ENCODE results near the gene COMMD1. TPM values are rescaled to one million over a fixed set of nuclear protein-coding genes. Genes with fewer than 3 reads are reported as not detected.

Gene COMMD1
- total and polyA plus RNA-seq, 2 donors (not counting 3 experiments of a cell fraction or from before 2014, with no cell fraction given), result 39.5 to 57.1 TPM

GRCh38 chr2:62133320-62133823 lies 227.9 kb downstream of the COMMD1 start:
- TF ChIP-seq POLR2A (IDR thresholded peaks at IDR 0.05; ENCODE audit: low read depth, low read length) (no peak), MAX (IDR thresholded peaks at IDR 0.05; ENCODE audit: insufficient read depth, insufficient read length) (no peak), CTCF (IDR thresholded peaks at IDR 0.05; ENCODE audit: extremely low read depth in 1 of 2, insufficient read depth in 1 of 2, low read depth in 1 of 2, low read length in 2 of 2) (no peak), FOS (IDR thresholded peaks at IDR 0.05; ENCODE audit: borderline replicate concordance, insufficient read depth, low read length) (no peak), POLR2AphosphoS5 (IDR thresholded peaks at IDR 0.05; ENCODE audit: insufficient read depth, low read depth, low read length) (no peak), GATA2 (IDR thresholded peaks at IDR 0.05; ENCODE audit: insufficient read depth, insufficient read length, low read depth, low read length) (no peak), EZH2 (IDR thresholded peaks at IDR 0.05; ENCODE audit: borderline replicate concordance, low read depth, low read length, severe bottlenecking) (no peak), JUN (IDR thresholded peaks at IDR 0.05; ENCODE audit: borderline replicate concordance, insufficient read depth, insufficient read length, low read depth) (no peak), MYC (IDR thresholded peaks at IDR 0.05; ENCODE audit: low read depth, low read length) (no peak)
- Histone ChIP-seq H3K4me3 (replicated peaks in 1 of 3; ENCODE audit: insufficient read depth in 1 of 3, low read depth in 1 of 3, low read length in 3 of 3) (no peak overlapping the region), H3K79me2 (ENCODE audit: control insufficient read depth, insufficient read depth, low read length) (no peaks in the 10 kb centered on the region), H3K27ac (ENCODE audit: insufficient read depth, low read depth, low read length) (no peak overlapping the region), H3K9me3 (replicated peaks; ENCODE audit: control insufficient read depth, insufficient read depth, low read length) (no peaks in the 10 kb centered on the region), H4K20me1 (replicated peaks; ENCODE audit: control insufficient read depth, extremely low read depth, insufficient read depth, low read length) (no peaks in the 10 kb centered on the region), H3K4me2 (ENCODE audit: insufficient read depth, low read length) (no peak overlapping the region), H3K27me3 (ENCODE audit: control insufficient read depth in 2 of 2, insufficient read depth in 2 of 2, low read length in 2 of 2) (no peaks in the 10 kb centered on the region), H3K36me3 (ENCODE audit: control insufficient read depth in 2 of 2, extremely low read depth in 1 of 2, insufficient read depth in 2 of 2, low read length in 2 of 2) (no peaks in the 10 kb centered on the region), H2AFZ (ENCODE audit: low read depth, low read length) (no peak overlapping the region), H3K4me1 (ENCODE audit: control insufficient read depth, extremely low read depth, insufficient read depth, low read length) (no peaks in the 10 kb centered on the region), H3K9ac (replicated peaks; ENCODE audit: extremely low read depth, insufficient read depth, low read length) (no peak overlapping the region), H3K9me1 (replicated peaks; ENCODE audit: control insufficient read depth, extremely low read depth, insufficient read depth, low read length) (no peaks in the 10 kb centered on the region)
- dilution Hi-C loops (cut with MboI; ENCODE audit: extremely low pct_ligation_motif_present, low sequenced_read_pairs) (no loop called here), intact Hi-C loops (cut with micrococcal nuclease) (no loop called here)
- DNase-seq (ENCODE audit: low read depth, low spot score) (no peak), FAIRE-seq (no peak)
- BruUV-seq (replicated peaks), result no TSS peak
- POLR2A ChIA-PET, result interaction anchor here (0.7 kb wide), 1 partner anchor 24 kb away, joined by 3 read pairs; no protein-coding TSS in a partner anchor
- CTCF ChIA-PET, result interaction anchor here (1.0 to 1.2 kb wide), 2 partner anchors 53 to 140 kb away, joined by 3 read pairs; no protein-coding TSS in a partner anchor
